ENCODE results near the gene ELFN1.

ELFN1 gene

GRCh38 chr7:1677206-1678080 is 7.4 kb downstream of the ELFN1 start:
- no peak for DNase-seq

GRCh38 chr7:1678081-1678543 is 8.0 kb downstream of the ELFN1 start:
- no peak for DNase-seq

GRCh38 chr7:1678571-1679325 is 8.7 kb downstream of the ELFN1 start:
- DNase-seq = no peak

GRCh38 chr7:1679326-1679965 is 9.4 kb downstream of the ELFN1 start:
- DNase-seq = no peak

- no peak for DNase-seq
Measured at GRCh38 chr7:1679966-1680730, 10.1 kb downstream of the ELFN1 start.

- DNase-seq = no peak
Measured at GRCh38 chr7:1681581-1681980, 11.5 kb downstream of the ELFN1 start.

GRCh38 chr7:1685000-1685624 is 15.0 kb downstream of the ELFN1 start:
- DNase-seq = no peak

GRCh38 chr7:1688542-1688941 is 18.5 kb downstream of the ELFN1 start:
- DNase-seq = no peak

GRCh38 chr7:1689311-1689710 is 19.2 kb downstream of the ELFN1 start:
- no peak for DNase-seq

GRCh38 chr7:1690359-1690958 is 20.4 kb downstream of the ELFN1 start:
- no peak for DNase-seq

- DNase-seq = no peak
Measured at GRCh38 chr7:1691096-1691495, 21.0 kb downstream of the ELFN1 start.

- DNase-seq = no peak
Measured at GRCh38 chr7:1691601-1692514, 21.8 kb downstream of the ELFN1 start.

- no peak for DNase-seq
Measured at GRCh38 chr7:1692515-1693418, 22.7 kb downstream of the ELFN1 start.

- no peak for DNase-seq
Measured at GRCh38 chr7:1693419-1693990, 23.4 kb downstream of the ELFN1 start.

GRCh38 chr7:1693991-1694524 is 24.0 kb downstream of the ELFN1 start:
- DNase-seq = no peak

- DNase-seq = no peak
Measured at GRCh38 chr7:1694611-1695511, 24.8 kb downstream of the ELFN1 start.

GRCh38 chr7:1695800-1696454 is 25.9 kb downstream of the ELFN1 start:
- no peak for DNase-seq

All from stimulated activated CD4-positive, alpha-beta T cell treated with anti-CD3 and anti-CD28 coated beads, Interleukin-2, amount 100 ng/mL, for 24 hours (primary cell).